Activated CD8-positive, alpha-beta T cell treated with anti-CD3 and anti-CD28 coated beads for 36 hours (primary cell): Measurements from ENCODE around the gene PTPRD. TPM values are rescaled to one million over a fixed set of nuclear protein-coding genes. Genes with fewer than 3 reads are reported as not detected.

Source experiments
- ATAC-seq: fragments of 200-7000 bp; cut with Tn5 transposase; one replicate; pipeline ENCODE4 v1.10.0; 2021; ENCODE audit warnings: mild to moderate bottlenecking, moderate library complexity
- CTCF ChIA-PET: fragments of 350-600 bp; sonication (Branson Sonifier 250); formaldehyde crosslinking; loops from one replicate; lab custom pipeline; 2021; ENCODE audit warnings: antibody characterized with exemption; lab: Charles Lee
- POLR2A ChIA-PET: fragments of 350-600 bp; sonication (Branson Sonifier 250); formaldehyde crosslinking; loops from one replicate; lab custom pipeline; 2021; ENCODE audit warnings: antibody characterized with exemption; lab: Charles Lee
- DNase-seq: peaks from one replicate; pipeline ENCODE4 v3.0.0-alpha.2; 2020
- H3K27ac Mint-ChIP-seq: one replicate; pipeline ENCODE4 v1.8.0; 2021; ENCODE audit warnings: mild to moderate bottlenecking, mixed read lengths
- H3K27me3 Mint-ChIP-seq: one replicate; pipeline ENCODE4 v1.8.0; 2021; ENCODE audit warnings: mixed read lengths
- H3K36me3 Mint-ChIP-seq: one replicate; pipeline ENCODE4 v1.8.0; 2021; ENCODE audit warnings: low read depth, mixed read lengths
- H3K4me1 Mint-ChIP-seq: one replicate; pipeline ENCODE4 v1.8.0; 2021; ENCODE audit warnings: low read depth, mixed read lengths
- H3K4me3 Mint-ChIP-seq: one replicate; pipeline ENCODE4 v1.8.0; 2021; ENCODE audit warnings: mild to moderate bottlenecking, moderate library complexity, mixed read lengths
- H3K9me3 Mint-ChIP-seq: one replicate; pipeline ENCODE4 v1.8.0; 2021; ENCODE audit warnings: mixed read lengths
- intact Hi-C: fragments of 100-400 bp; cut with micrococcal nuclease; formaldehyde crosslinking; loops from one replicate; pipeline ENCODE4 v1.10.0; 2022
- total RNA-seq, 2 experiments: library from RNA; stranded (reverse); gene quantifications; one replicate each; pipeline ENCODE4 v1.2.3, GENCODE V29; 2021
- TF ChIP-seq, protein P1 (sequence below): fragments of 200-600 bp; IDR thresholded peaks from one replicate; pipeline ENCODE4 v1.8.0; 2022; ENCODE audit warnings: antibody characterized with exemption, mild to moderate bottlenecking

PTPRD gene
- total RNA-seq, 2 experiments from 2014 or later = not detected

GRCh38 chr9:8457055-8457454, 2155.7 kb downstream of the PTPRD start:
- Mint-ChIP-seq H3K27ac (no peak overlapping the region), H3K4me3 (no peak overlapping the region), H3K36me3 (no peaks in the 10 kb centered on the region), H3K4me1 (no peaks in the 10 kb centered on the region), H3K9me3 (no peaks in the 10 kb centered on the region), H3K27me3 (no peaks in the 10 kb centered on the region)
- POLR2A ChIA-PET = no interaction called here
- ATAC-seq (no peak), DNase-seq (no peak)
- intact Hi-C loops = no loop called here
- TF ChIP-seq, protein P1, sequence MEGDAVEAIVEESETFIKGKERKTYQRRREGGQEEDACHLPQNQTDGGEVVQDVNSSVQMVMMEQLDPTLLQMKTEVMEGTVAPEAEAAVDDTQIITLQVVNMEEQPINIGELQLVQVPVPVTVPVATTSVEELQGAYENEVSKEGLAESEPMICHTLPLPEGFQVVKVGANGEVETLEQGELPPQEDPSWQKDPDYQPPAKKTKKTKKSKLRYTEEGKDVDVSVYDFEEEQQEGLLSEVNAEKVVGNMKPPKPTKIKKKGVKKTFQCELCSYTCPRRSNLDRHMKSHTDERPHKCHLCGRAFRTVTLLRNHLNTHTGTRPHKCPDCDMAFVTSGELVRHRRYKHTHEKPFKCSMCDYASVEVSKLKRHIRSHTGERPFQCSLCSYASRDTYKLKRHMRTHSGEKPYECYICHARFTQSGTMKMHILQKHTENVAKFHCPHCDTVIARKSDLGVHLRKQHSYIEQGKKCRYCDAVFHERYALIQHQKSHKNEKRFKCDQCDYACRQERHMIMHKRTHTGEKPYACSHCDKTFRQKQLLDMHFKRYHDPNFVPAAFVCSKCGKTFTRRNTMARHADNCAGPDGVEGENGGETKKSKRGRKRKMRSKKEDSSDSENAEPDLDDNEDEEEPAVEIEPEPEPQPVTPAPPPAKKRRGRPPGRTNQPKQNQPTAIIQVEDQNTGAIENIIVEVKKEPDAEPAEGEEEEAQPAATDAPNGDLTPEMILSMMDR = no peak
- CTCF ChIA-PET = no interaction called here

- ChIA-PET CTCF (no interaction called here), POLR2A (no interaction called here)
- ATAC-seq (no peak), DNase-seq (no peak)
- Mint-ChIP-seq H3K36me3 (no peaks in the 10 kb centered on the region), H3K4me1 (no peaks in the 10 kb centered on the region), H3K27me3 (no peaks in the 10 kb centered on the region), H3K9me3 (no peaks in the 10 kb centered on the region), H3K27ac (no peak overlapping the region), H3K4me3 (no peak overlapping the region)
- intact Hi-C loops = no loop called here
- TF ChIP-seq, protein P1 = no peak
Measured at GRCh38 chr9:8456344-8456743, 2156.5 kb downstream of the PTPRD start.

- intact Hi-C loops = no loop called here
- Mint-ChIP-seq H3K27ac (no peak overlapping the region), H3K27me3 (no peaks in the 10 kb centered on the region), H3K4me1 (no peaks in the 10 kb centered on the region), H3K9me3 (no peaks in the 10 kb centered on the region), H3K36me3 (no peaks in the 10 kb centered on the region), H3K4me3 (no peak overlapping the region)
- no peak for DNase-seq
- TF ChIP-seq, protein P1 = no peak
- ATAC-seq = no peak
- ChIA-PET POLR2A (no interaction called here), CTCF (no interaction called here)
Measured at GRCh38 chr9:8450810-8451545, 2161.8 kb downstream of the PTPRD start.

DNA sequence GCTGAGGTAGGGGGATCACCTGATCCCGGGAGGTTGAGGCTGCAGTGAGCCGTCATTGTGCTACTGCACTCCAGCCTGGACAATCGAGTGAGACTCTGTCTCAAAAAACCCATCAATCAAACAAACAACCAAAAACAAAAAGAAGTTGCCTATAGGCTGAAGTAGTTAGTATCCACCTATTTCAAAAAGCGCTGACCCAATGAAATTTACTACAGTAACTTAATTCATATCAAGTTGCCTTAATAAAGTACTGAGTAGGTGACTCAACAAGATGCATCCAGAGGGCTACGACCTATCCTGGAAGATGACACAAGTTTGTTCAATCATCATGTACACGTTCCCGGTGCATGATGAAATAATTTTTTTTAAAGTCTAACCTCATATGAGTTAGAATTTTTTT, 2164.6 kb downstream of the PTPRD start:
- CTCF ChIA-PET = no interaction called here
- intact Hi-C loops = no loop called here
- Mint-ChIP-seq H3K27ac (no peak overlapping the region), H3K36me3 (no peaks in the 10 kb centered on the region), H3K4me3 (no peak overlapping the region), H3K4me1 (no peaks in the 10 kb centered on the region), H3K27me3 (no peaks in the 10 kb centered on the region), H3K9me3 (no peaks in the 10 kb centered on the region)
- TF ChIP-seq, protein P1 = no peak
- DNase-seq (no peak), ATAC-seq (no peak)
- POLR2A ChIA-PET = no interaction called here

- CTCF ChIA-PET = no interaction called here
- Mint-ChIP-seq H3K27ac (no peak overlapping the region), H3K27me3 (no peaks in the 10 kb centered on the region), H3K4me3 (no peak overlapping the region), H3K4me1 (no peaks in the 10 kb centered on the region), H3K9me3 (no peaks in the 10 kb centered on the region), H3K36me3 (no peaks in the 10 kb centered on the region)
- no peak for DNase-seq
- intact Hi-C loops = no loop called here
- ATAC-seq = no peak
- POLR2A ChIA-PET = no interaction called here
- TF ChIP-seq, protein P1 = no peak
Measured at GRCh38 chr9:8447601-8448000, 2165.2 kb downstream of the PTPRD start.
